ENCODE data around the gene SLC6A17.

- TF ChIP-seq, protein P1, sequence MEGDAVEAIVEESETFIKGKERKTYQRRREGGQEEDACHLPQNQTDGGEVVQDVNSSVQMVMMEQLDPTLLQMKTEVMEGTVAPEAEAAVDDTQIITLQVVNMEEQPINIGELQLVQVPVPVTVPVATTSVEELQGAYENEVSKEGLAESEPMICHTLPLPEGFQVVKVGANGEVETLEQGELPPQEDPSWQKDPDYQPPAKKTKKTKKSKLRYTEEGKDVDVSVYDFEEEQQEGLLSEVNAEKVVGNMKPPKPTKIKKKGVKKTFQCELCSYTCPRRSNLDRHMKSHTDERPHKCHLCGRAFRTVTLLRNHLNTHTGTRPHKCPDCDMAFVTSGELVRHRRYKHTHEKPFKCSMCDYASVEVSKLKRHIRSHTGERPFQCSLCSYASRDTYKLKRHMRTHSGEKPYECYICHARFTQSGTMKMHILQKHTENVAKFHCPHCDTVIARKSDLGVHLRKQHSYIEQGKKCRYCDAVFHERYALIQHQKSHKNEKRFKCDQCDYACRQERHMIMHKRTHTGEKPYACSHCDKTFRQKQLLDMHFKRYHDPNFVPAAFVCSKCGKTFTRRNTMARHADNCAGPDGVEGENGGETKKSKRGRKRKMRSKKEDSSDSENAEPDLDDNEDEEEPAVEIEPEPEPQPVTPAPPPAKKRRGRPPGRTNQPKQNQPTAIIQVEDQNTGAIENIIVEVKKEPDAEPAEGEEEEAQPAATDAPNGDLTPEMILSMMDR (IDR thresholded peaks at IDR 0.05; ENCODE audit: low read depth, low read length) = no peak
- TF ChIP-seq POLR2A (IDR thresholded peaks at IDR 0.05; ENCODE audit: extremely low read depth, insufficient read length) (no peak), MAX (IDR thresholded peaks at IDR 0.05; ENCODE audit: low read depth, low read length) (no peak)
Measured at GRCh38 chr1:110160538-110161100, 10.3 kb downstream of the SLC6A17 start.

Measured in NB4 (cell line).